ENCODE data around the gene NINJ1.

Gene NINJ1

DNA sequence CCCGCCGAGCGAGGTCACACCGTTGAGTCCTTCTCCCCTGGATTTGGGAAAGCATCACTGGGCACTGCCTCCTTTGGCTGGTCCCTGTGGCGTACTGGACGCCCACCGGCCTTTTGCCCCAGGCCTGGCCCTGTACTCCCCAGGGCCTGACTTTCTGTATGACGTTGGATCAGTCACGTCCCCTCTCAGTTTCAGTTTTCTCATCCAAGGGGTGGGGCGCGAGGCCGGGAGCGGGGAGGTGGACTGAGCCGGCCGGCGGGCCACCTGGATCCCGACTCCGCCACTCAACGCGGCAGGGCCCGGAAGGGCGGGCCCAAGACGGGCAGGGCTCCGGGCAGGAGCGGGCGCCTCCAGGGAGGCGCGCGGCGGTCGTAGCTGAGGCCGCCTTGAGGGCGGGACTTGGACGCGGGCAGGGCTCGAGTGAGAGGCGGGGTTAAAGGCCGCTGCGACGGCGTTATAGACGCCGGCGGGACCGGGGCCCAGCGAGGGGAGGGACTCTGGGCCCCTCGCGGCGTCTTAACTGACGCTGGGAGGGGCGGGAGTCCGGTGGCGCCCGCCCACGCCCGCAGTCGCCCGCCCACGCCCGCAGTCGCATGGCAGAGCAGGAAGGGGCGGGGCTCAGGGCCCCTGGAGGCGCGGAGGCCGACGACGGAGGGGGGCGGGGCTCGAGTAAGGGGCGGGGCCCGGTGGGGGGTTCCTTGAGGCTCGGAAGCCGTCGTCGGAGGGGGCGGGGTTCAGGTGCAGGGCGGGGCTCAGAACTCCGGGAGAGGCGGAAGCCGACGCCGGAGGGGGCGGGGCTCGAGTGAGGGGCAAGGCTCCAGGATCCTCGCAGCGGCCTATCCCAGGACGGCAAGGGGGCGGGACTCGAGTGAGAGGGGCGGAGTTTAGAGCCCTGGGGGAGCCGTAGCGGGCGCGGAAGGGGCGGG is 38.6 kb downstream of the NINJ1 start:
- TF ChIP-seq, protein P1, sequence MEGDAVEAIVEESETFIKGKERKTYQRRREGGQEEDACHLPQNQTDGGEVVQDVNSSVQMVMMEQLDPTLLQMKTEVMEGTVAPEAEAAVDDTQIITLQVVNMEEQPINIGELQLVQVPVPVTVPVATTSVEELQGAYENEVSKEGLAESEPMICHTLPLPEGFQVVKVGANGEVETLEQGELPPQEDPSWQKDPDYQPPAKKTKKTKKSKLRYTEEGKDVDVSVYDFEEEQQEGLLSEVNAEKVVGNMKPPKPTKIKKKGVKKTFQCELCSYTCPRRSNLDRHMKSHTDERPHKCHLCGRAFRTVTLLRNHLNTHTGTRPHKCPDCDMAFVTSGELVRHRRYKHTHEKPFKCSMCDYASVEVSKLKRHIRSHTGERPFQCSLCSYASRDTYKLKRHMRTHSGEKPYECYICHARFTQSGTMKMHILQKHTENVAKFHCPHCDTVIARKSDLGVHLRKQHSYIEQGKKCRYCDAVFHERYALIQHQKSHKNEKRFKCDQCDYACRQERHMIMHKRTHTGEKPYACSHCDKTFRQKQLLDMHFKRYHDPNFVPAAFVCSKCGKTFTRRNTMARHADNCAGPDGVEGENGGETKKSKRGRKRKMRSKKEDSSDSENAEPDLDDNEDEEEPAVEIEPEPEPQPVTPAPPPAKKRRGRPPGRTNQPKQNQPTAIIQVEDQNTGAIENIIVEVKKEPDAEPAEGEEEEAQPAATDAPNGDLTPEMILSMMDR (IDR thresholded peaks at IDR 0.05; ENCODE audit: borderline replicate concordance, control extremely low read depth, extremely low read depth, insufficient read depth, missing control alignments): no peak
- DNase-seq (ENCODE audit: low spot score): peak; percentile 100

GRCh38 chr9:93094658-93095204 is 39.3 kb downstream of the NINJ1 start:
- in situ Hi-C loops (cut with MboI; ENCODE audit: low sequenced_read_pairs, unreplicated experiment): no loop called here
- TF ChIP-seq, protein P1 (IDR thresholded peaks at IDR 0.05; ENCODE audit: borderline replicate concordance, control extremely low read depth, extremely low read depth, insufficient read depth, missing control alignments): no peak
- no peak for DNase-seq (ENCODE audit: low spot score)

More for the DNA sequence above, 38.6 kb downstream of the NINJ1 start:
- in situ Hi-C loops (cut with MboI; ENCODE audit: low sequenced_read_pairs, unreplicated experiment): no loop called here

DNA sequence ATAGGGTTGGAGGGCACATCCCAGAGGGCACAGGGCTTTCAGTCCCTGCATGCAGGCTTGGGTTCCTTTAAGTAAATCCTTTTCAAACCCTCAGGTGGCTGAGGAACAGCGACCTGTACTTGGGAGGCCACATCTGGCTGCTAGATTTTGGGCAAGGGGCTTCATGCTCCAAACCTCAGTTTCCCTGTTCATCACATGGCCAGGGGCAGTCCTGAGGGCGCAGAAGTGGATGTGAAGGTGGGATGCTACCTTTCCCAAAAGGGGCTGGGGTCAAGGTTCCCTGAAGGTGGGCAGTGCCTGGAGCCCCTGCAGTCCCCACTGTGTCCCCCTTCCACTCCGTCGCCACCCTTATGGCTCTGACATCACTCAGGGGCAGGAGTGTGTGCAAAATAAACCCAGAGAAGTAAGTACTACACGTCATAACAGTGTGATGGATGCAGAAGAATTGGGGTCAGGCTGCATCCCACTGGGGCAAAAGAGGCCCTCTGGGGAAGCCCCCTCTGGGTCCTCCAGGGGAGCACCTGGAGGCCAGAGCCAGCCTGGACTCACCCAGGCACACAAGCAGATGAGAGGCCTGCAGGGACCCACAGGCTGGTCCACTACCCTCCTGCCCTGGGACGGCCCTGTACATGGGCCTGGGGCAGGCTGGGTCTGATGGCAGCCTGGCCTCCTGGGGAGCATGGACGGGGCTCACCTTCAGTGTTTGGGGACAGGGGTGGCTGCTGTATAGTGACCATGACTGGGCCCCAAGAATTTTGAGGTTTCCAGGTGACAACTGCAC is 40.0 kb downstream of the NINJ1 start:
- in situ Hi-C loops (cut with MboI; ENCODE audit: low sequenced_read_pairs, unreplicated experiment): no loop called here
- DNase-seq (ENCODE audit: low spot score): no peak
- TF ChIP-seq, protein P1 (IDR thresholded peaks at IDR 0.05; ENCODE audit: borderline replicate concordance, control extremely low read depth, extremely low read depth, insufficient read depth, missing control alignments): no peak

- TF ChIP-seq, protein P1 (IDR thresholded peaks at IDR 0.05; ENCODE audit: borderline replicate concordance, control extremely low read depth, extremely low read depth, insufficient read depth, missing control alignments): no peak
- in situ Hi-C loops (cut with MboI; ENCODE audit: low sequenced_read_pairs, unreplicated experiment): no loop called here
- no peak for DNase-seq (ENCODE audit: low spot score)
Measured at GRCh38 chr9:93093127-93093876, 40.7 kb downstream of the NINJ1 start.

DNA sequence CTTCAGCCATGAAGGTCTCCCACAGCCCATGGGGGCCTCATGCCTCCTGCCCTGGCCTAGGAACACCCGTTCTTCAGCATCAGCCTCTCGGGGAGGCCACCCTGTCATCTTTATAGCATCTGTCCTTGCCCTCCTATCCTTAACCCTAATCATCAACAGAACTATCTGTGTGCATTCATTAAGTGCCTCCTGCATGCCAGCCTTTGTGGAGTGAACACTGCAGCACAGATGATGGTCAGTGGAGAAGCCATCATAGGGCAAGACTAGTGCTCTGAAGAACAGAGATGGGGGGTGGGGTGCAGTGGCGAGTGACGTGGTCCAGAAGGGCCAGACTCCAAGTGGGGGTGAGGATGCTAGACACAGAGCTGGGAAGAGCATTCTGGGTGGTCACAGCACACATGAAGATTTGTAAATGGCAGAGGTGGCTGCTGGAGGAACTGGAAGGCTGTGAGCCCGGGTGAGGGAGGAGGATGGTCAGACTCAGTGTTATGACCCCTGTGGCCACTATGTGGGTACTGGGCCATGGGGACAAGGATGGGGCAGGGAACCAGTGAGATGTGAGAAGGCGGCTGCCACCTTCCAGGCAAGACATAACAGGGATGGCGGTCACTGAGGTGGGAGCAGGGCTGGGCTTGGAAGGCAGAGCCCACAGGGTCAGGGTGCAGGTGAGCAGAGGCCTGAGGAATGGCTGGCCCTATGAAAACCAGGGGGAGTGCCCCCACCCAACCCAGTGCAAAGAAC is 41.6 kb downstream of the NINJ1 start:
- in situ Hi-C loops (cut with MboI; ENCODE audit: low sequenced_read_pairs, unreplicated experiment): no loop called here
- no peak for DNase-seq (ENCODE audit: low spot score)
- TF ChIP-seq, protein P1 (IDR thresholded peaks at IDR 0.05; ENCODE audit: borderline replicate concordance, control extremely low read depth, extremely low read depth, insufficient read depth, missing control alignments): no peak

Data from GM13976 (cell line).